Uterus (tissue), 2 donors: ENCODE data around the gene MPPED1.

Experiments used
- CTCF ChIP-seq, 4 experiments: fragments of 200-600 bp in 2 of 4; fragments of 450-650 bp in 2 of 4; sonication (generic) in 2 of 4; IDR thresholded peaks; one replicate each; pipeline ENCODE4 v1.5.1; 2016 to 2019; ENCODE audit warnings: antibody characterized with exemption in 4 of 4, mild to moderate bottlenecking in 2 of 4, moderate library complexity in 1 of 4
- POLR2A ChIP-seq, 2 donors: fragments of 450-650 bp; IDR thresholded peaks; one replicate each; pipeline ENCODE4 v1.6.1; 2016; ENCODE audit warnings: antibody characterized with exemption in 2 of 2, mild to moderate bottlenecking in 1 of 2, moderate library complexity in 1 of 2

GRCh38 chr22:43427296-43428004, 15.6 kb downstream of the MPPED1 start:
- TF ChIP-seq CTCF (IDR thresholded peaks at IDR 0.05) (no peak), POLR2A (IDR thresholded peaks at IDR 0.05) (no peak)
